ENCODE results near the gene STKLD1.
"Not testable (repeated sequence)": the region's sequence is repeated elsewhere in the genome, so short reads cannot be mapped to it uniquely, and the experiment has no call there.

Gene STKLD1

DNA sequence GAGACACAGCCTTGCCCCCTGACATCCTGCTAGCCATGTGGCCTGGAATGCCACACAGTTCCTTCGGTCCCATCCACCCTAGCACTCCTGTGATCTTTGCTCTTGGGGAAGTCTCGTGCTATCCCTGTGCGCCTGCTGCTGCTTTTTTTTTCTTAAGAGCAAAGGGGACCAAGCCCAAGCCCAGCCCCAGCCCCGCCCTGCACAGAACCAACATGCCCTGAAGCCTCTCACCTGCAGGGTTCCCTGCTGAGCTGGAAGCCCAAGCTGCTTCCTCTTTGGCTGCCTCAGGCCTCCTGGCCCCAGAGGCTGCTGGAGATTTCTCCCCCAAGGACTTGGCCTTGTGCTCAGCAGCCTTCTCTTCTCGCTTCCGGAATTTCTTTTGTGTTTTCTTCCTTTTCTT is 42.0 kb upstream of the STKLD1 start:
- no peak overlapping the region for H2AFZ ChIP-seq (ENCODE audit: low read length)
- peak overlapping the region; percentile 82 for H3K4me3 ChIP-seq (ENCODE audit: low read length, poor library complexity, severe bottlenecking)
- no peaks in the 10 kb centered on the region for H3F3A ChIP-seq (ENCODE audit: low read depth)

DNA sequence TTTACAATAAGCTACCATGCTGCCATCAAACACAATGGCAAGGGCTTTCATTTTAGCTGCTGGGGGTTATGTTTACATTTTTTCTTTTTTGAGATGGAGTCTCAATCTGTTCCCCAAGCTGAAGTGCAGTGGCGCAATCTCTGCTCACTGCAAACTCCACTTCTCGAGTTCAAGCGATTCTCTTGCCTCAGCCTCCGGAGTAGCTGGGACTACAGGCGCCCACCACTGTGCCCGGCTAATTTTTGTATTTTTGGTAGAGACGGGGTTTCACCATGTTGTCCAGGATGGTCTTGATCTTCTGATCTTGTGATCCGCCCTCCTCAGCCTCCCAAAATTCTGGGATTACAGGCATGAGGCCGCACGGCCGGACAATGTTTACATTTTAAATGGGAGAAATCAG is 41.3 kb upstream of the STKLD1 start:
- H3K4me2 ChIP-seq (ENCODE audit: low read depth, low read length, poor library complexity, severe bottlenecking) = peak overlapping the region; percentile 79
- not testable (repeated sequence) for H3F3A ChIP-seq (ENCODE audit: low read depth); H3K27me3 ChIP-seq (ENCODE audit: insufficient read depth, low read length, poor library complexity, severe bottlenecking); H2AFZ ChIP-seq (ENCODE audit: low read length); H3K9me3 ChIP-seq (ENCODE audit: insufficient read depth, low read depth, low read length); H3K9me2 ChIP-seq (replicated peaks; ENCODE audit: low read depth, low read length)
- H3K36me3 ChIP-seq (ENCODE audit: insufficient read depth, low read length) = peaks cover 41% of the 10 kb centered on the region; the same call in 1 of the 2 replicates
- H4K20me1 ChIP-seq (ENCODE audit: insufficient read depth, low read length, poor library complexity, severe bottlenecking) = peaks cover 40% of the 10 kb centered on the region
- H3K4me1 ChIP-seq (ENCODE audit: insufficient read depth, low read length, poor library complexity, severe bottlenecking) = peaks cover 24% of the 10 kb centered on the region
- peaks cover 39% of the 10 kb centered on the region for H3K79me2 ChIP-seq (ENCODE audit: insufficient read depth, low read length)
- peak overlapping the region; percentile 82 for H3K4me3 ChIP-seq (ENCODE audit: low read length, poor library complexity, severe bottlenecking)
- peak overlapping the region; percentile 77 for H3K9ac ChIP-seq (ENCODE audit: low read depth, low read length, poor library complexity, severe bottlenecking)

More for the DNA sequence above, 42.0 kb upstream of the STKLD1 start:
- Histone ChIP-seq H3K36me3 (ENCODE audit: insufficient read depth, low read length) (peaks cover 44% of the 10 kb centered on the region; the same call in 1 of the 2 replicates), H3K79me2 (ENCODE audit: insufficient read depth, low read length) (peaks cover 39% of the 10 kb centered on the region), H3K4me1 (ENCODE audit: insufficient read depth, low read length, poor library complexity, severe bottlenecking) (peaks cover 24% of the 10 kb centered on the region), H3K9ac (ENCODE audit: low read depth, low read length, poor library complexity, severe bottlenecking) (peak overlapping the region; percentile 77), H3K4me2 (ENCODE audit: low read depth, low read length, poor library complexity, severe bottlenecking) (peak overlapping the region; percentile 79), H4K20me1 (ENCODE audit: insufficient read depth, low read length, poor library complexity, severe bottlenecking) (peaks cover 40% of the 10 kb centered on the region), H3K9me2 (replicated peaks; ENCODE audit: low read depth, low read length) (no peaks in the 10 kb centered on the region), H3K27me3 (ENCODE audit: insufficient read depth, low read length, poor library complexity, severe bottlenecking) (no peaks in the 10 kb centered on the region), H3K9me3 (ENCODE audit: insufficient read depth, low read depth, low read length) (no peaks in the 10 kb centered on the region)
- TF ChIP-seq, protein P1, sequence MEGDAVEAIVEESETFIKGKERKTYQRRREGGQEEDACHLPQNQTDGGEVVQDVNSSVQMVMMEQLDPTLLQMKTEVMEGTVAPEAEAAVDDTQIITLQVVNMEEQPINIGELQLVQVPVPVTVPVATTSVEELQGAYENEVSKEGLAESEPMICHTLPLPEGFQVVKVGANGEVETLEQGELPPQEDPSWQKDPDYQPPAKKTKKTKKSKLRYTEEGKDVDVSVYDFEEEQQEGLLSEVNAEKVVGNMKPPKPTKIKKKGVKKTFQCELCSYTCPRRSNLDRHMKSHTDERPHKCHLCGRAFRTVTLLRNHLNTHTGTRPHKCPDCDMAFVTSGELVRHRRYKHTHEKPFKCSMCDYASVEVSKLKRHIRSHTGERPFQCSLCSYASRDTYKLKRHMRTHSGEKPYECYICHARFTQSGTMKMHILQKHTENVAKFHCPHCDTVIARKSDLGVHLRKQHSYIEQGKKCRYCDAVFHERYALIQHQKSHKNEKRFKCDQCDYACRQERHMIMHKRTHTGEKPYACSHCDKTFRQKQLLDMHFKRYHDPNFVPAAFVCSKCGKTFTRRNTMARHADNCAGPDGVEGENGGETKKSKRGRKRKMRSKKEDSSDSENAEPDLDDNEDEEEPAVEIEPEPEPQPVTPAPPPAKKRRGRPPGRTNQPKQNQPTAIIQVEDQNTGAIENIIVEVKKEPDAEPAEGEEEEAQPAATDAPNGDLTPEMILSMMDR (conservative IDR thresholded peaks at IDR 0.05; ENCODE audit: low read length) = no peak
- TF ChIP-seq EZH2phosphoT487 (IDR thresholded peaks at IDR 0.05; ENCODE audit: borderline replicate concordance) = no peak

DNA sequence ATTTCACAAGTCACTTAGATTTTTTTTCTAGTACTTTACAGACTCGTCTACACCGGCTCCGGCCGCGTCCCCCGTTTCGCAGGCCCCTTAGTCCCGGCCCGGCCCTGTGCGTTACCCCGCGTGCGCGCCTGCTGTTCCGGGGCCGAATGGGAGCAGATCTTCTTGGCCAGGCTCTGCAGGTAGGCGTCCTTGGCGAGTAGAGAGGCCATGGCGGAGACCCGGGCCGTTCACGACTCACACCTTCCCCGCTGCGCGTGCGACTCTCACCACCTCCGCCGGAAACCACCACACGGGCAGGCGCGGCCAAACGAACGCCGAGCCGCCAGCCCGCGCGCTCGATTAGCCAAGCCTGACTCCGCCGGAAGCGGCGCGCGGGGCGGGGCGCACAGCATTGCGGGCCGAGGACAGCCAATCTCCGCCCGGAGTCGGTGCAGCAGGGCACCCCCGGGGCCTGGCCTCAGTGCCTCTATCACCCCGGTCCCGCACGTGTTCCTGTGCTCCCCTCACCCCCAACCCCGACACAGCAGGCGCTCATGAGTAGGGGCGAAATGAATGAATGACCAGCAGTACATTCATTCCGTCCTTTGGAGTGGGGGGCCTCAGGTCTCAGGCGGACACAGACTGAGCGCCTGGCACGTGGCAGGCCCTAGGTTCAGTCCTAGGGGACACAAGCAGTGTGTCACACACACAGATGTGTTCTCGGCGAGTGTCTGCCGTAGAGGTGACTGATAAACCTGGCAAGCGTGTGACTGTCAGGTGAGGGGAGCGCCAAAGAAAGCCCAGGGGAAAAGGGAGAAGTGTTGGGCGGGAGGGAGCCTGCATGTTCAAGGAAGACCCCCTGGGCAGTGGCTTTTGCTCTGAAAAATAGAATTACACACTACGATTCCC is 40.0 kb upstream of the STKLD1 start, which contains the start of gene SURF6:
Gene SURF6, minus strand, starts transcription at position 265 of the 888 bp plus-strand sequence. Its CDS starts 56 bp downstream, at position 209.
- Histone ChIP-seq H2AFZ (ENCODE audit: low read length) (peak within 1 kb of the TSS; percentile 80), H3K27me3 (ENCODE audit: insufficient read depth, low read length, poor library complexity, severe bottlenecking) (no peaks in the 10 kb centered on the region), H3K9me2 (replicated peaks; ENCODE audit: low read depth, low read length) (no peaks in the 10 kb centered on the region), H3K4me3 (ENCODE audit: low read length, poor library complexity, severe bottlenecking) (peak within 1 kb of the TSS; percentile 82), H3K36me3 (ENCODE audit: insufficient read depth, low read length) (peaks cover 33% of the 10 kb centered on the region; the same call in 1 of the 2 replicates), H3K4me2 (ENCODE audit: low read depth, low read length, poor library complexity, severe bottlenecking) (peak within 1 kb of the TSS; percentile 94), H4K20me1 (ENCODE audit: insufficient read depth, low read length, poor library complexity, severe bottlenecking) (peaks cover 34% of the 10 kb centered on the region), H3K79me2 (ENCODE audit: insufficient read depth, low read length) (peaks cover 39% of the 10 kb centered on the region), H3K4me1 (ENCODE audit: insufficient read depth, low read length, poor library complexity, severe bottlenecking) (peaks cover 30% of the 10 kb centered on the region), H3K9me3 (ENCODE audit: insufficient read depth, low read depth, low read length) (no peaks in the 10 kb centered on the region), H3K9ac (ENCODE audit: low read depth, low read length, poor library complexity, severe bottlenecking) (peak within 1 kb of the TSS; percentile 77), H3F3A (ENCODE audit: low read depth) (no peaks in the 10 kb centered on the region)
- TF ChIP-seq, protein P1 (conservative IDR thresholded peaks at IDR 0.05; ENCODE audit: low read length) = no peak

All from Loucy (cell line).